Panc1 (cell line): ENCODE data around the gene ST8SIA6.

Experiments
- POLR2AphosphoS5 ChIP-seq: IDR thresholded peaks from 2 replicates; pipeline ENCODE4 v1.6.1; 2012; ENCODE audit warnings: mild to moderate bottlenecking, low read depth, low read length, moderate library complexity
- SIN3A ChIP-seq: IDR thresholded peaks from 2 replicates; pipeline ENCODE4 v1.6.1; 2012; ENCODE audit warnings: low read depth, mild to moderate bottlenecking, low read length, moderate library complexity, borderline replicate concordance; ENCODE audit not compliant: insufficient read depth
- TCF7L2 ChIP-seq: IDR thresholded peaks from 2 replicates; pipeline ENCODE4 v1.6.1; 2011; ENCODE audit warnings: mild to moderate bottlenecking, low read depth, low read length, inconsistent platforms
- TF ChIP-seq, protein P1 (sequence below): fragments of 450-650 bp; IDR thresholded peaks from 2 replicates; pipeline ENCODE4 v1.5.1; 2017; ENCODE audit warnings: mild to moderate bottlenecking
- TF ChIP-seq, protein P2 (sequence below), 2 experiments: IDR thresholded peaks; 2 replicates each; pipeline ENCODE4 v1.6.1; 2011 to 2012; ENCODE audit warnings: low read depth in 2 of 2, control low read depth in 1 of 2, low read length in 1 of 2, mild to moderate bottlenecking in 1 of 2, moderate library complexity in 1 of 2; ENCODE audit not compliant: insufficient read depth in 1 of 2

DNA sequence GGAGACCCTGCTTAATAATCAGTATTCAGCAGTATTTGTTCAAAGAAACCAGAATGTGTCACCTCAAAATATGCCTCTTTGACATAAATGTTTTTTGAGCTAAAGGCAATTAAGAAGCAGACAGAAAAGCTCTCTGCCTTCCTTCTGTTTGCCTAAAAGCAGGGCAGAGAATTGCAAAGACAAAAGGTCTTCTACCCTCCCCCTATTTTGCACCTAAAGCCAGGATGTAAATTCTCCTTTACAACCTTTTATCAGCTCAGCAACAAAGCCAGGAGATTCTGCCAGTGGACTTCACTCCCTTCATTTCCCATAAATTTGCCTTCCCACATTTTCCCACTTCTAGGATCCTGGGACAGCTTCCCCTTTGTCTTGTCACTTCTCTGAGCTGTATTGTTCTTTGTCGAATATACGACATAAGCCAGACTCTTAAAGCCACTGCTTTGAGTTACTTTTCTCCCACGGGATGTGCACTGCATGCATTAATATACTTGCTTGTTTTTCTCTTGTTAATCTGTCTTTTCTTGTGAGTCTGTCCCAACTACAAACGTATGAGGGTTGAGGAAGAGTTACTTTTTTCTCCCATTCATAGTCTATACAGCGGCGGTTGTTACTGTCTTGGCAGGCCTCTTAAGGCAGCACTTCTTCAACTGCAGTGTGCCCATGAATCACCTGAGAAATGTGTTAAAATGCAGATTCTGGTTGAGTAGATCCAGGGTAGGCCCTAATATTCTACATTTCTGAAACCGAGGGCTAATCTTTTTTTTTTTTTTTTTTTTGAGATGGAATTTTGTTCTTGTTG is 48.2 kb downstream of the ST8SIA6 start:
- TF ChIP-seq POLR2AphosphoS5 (no peak), TCF7L2 (no peak), SIN3A (no peak)
- TF ChIP-seq, protein P1, sequence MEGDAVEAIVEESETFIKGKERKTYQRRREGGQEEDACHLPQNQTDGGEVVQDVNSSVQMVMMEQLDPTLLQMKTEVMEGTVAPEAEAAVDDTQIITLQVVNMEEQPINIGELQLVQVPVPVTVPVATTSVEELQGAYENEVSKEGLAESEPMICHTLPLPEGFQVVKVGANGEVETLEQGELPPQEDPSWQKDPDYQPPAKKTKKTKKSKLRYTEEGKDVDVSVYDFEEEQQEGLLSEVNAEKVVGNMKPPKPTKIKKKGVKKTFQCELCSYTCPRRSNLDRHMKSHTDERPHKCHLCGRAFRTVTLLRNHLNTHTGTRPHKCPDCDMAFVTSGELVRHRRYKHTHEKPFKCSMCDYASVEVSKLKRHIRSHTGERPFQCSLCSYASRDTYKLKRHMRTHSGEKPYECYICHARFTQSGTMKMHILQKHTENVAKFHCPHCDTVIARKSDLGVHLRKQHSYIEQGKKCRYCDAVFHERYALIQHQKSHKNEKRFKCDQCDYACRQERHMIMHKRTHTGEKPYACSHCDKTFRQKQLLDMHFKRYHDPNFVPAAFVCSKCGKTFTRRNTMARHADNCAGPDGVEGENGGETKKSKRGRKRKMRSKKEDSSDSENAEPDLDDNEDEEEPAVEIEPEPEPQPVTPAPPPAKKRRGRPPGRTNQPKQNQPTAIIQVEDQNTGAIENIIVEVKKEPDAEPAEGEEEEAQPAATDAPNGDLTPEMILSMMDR = no peak
- TF ChIP-seq, protein P2, sequence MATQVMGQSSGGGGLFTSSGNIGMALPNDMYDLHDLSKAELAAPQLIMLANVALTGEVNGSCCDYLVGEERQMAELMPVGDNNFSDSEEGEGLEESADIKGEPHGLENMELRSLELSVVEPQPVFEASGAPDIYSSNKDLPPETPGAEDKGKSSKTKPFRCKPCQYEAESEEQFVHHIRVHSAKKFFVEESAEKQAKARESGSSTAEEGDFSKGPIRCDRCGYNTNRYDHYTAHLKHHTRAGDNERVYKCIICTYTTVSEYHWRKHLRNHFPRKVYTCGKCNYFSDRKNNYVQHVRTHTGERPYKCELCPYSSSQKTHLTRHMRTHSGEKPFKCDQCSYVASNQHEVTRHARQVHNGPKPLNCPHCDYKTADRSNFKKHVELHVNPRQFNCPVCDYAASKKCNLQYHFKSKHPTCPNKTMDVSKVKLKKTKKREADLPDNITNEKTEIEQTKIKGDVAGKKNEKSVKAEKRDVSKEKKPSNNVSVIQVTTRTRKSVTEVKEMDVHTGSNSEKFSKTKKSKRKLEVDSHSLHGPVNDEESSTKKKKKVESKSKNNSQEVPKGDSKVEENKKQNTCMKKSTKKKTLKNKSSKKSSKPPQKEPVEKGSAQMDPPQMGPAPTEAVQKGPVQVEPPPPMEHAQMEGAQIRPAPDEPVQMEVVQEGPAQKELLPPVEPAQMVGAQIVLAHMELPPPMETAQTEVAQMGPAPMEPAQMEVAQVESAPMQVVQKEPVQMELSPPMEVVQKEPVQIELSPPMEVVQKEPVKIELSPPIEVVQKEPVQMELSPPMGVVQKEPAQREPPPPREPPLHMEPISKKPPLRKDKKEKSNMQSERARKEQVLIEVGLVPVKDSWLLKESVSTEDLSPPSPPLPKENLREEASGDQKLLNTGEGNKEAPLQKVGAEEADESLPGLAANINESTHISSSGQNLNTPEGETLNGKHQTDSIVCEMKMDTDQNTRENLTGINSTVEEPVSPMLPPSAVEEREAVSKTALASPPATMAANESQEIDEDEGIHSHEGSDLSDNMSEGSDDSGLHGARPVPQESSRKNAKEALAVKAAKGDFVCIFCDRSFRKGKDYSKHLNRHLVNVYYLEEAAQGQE (IDR thresholded peaks at IDR 0.05; ENCODE audit: insufficient read depth in 1 of 2, low read depth in 2 of 2, low read length in 1 of 2) = no peak
